EH (cell line): ENCODE measurements around the gene RIC3.
"Not testable (repeated sequence)": the region's sequence is repeated elsewhere in the genome, so short reads cannot be mapped to it uniquely, and the experiment has no call there.

Experiments used
- DNase-seq: peaks from one replicate; pipeline ENCODE4 v3.0.0-alpha.2; 2015; ENCODE audit warnings: low read depth

The RIC3 gene

DNA sequence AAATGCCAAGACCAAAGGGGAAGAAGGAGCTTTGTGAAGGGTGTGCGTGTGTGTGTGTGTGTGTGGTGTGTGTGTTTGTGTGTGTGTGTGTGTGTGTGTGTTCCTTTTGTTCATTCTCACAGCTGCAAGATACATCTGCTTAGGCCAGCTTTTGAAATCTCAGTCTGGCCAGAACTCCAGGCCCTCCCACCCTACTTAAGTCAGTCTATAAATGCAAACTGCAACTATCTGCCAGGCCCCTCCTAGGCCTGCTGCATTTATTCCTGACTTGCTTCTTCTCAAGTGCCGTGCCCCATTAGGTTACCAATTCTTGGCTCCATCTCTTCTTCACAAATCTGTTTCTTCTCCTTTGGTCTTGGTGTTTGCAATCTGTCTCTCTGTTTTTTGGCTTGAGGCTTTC is 21.6 kb upstream of the RIC3 start:
- no peak for DNase-seq

- DNase-seq = no peak
Observed at GRCh38 chr11:8186429-8186828, 17.6 kb upstream of the RIC3 start.

- no peak for DNase-seq
Observed at GRCh38 chr11:8183111-8183510, 14.3 kb upstream of the RIC3 start.

DNA sequence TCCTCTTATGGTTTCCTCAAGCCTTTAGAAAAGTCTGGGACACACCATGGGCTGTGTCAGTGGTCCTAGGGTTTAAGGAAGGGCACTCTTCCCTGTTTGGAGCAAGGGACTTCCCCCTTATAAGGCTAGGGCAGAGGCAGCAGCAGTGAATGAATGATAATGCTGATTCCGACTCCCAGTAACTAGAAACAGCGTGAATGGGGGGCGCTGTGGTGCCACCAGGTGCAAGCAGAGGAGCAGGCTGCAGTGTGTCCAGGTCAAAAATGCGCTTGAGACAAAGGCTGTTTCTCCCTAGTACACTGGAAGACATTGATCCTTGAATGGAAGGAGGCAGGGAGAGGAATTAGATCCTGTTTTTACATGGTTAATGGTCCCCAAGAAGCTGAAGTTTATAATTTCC is 11.6 kb upstream of the RIC3 start:
- no peak for DNase-seq

DNA sequence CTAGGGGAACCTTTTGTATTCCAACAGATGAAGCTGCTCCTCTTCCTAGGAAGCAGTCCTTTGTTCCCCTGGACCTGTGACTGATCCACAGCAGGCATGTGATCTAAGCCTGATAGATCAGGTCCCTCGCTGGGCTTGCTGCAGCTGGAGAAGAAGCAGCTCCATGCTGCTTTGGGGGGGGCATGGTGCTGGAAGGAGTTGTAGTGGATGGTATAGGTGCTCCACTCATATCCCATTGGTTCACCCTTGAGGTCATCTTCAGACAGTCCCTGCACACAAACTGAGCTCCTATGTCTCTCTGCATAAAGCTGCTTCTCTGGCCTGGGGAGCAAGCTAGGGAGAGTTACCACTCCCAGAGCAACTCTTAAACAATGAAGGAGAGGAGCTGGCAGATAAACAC is 9.5 kb upstream of the RIC3 start:
- no peak for DNase-seq

DNA sequence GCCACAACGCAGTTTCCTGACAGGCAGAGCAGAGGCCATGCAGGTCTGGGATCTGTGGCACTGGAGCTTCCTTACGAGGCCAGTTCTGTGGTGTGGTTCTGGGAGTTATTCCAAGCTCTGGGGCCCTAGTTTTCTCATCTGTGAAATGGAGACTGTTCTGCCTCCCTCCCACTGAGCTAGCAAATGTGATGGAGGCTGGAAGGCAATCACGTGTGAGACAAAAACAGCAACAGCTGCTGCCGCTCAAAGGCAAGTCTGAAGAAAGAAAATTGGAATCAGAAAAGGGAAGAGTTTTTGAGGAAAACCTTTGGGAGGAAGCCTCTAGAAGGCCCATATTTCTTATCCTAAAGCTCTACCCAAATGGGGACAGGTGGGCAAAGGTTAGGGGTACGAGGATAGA is 8.3 kb upstream of the RIC3 start:
- no peak for DNase-seq

- peak; percentile 9 for DNase-seq
Observed at GRCh38 chr11:8167796-8168195, 1.0 kb downstream of the RIC3 start.

DNA sequence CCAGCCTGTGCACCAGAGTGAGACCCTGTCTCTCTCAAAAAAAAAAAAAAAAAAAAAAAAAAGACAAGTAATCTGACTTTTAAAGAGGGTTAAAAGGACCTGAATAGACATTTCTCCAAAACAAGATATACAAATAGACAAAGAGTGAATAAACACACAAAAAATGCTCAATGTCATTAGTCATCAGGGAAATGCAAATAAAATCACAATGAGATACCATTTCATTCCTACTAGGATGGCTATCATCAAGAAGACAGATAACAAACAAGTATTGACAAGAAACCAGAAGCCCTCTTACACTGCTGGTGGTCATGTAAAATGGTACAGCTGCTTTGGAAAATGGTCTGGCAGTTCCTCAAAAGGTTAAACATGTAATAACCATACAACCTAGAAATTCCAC is 4.1 kb downstream of the RIC3 start:
- no peak for DNase-seq

- DNase-seq = not testable (repeated sequence)
Observed at GRCh38 chr11:8161627-8162304, 7.1 kb downstream of the RIC3 start.

- no peak for DNase-seq
Observed at GRCh38 chr11:8156877-8157276, 11.9 kb downstream of the RIC3 start.

DNA sequence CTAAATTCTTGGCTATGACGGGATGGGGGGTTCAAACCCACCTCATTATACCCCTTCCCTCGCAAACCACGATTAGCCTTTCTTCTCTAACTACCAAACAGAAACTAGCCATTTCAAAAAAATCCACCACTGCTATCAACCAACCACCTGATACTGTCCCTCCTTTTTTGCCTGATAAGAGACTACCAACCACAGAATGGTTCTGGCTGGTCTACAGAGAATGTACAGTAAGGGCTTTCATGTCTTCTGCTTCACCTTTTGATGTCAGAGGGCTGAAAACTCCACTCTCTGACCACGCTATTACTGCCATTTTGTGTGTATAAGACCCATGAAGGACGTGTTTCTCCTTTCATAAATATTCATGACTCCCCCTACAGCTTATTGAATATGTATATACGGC is 19.1 kb downstream of the RIC3 start:
- no peak for DNase-seq

GRCh38 chr11:8138526-8138925 is 30.3 kb downstream of the RIC3 start:
- no peak for DNase-seq

GRCh38 chr11:8127447-8127846 is 41.4 kb downstream of the RIC3 start:
- no peak for DNase-seq

DNA sequence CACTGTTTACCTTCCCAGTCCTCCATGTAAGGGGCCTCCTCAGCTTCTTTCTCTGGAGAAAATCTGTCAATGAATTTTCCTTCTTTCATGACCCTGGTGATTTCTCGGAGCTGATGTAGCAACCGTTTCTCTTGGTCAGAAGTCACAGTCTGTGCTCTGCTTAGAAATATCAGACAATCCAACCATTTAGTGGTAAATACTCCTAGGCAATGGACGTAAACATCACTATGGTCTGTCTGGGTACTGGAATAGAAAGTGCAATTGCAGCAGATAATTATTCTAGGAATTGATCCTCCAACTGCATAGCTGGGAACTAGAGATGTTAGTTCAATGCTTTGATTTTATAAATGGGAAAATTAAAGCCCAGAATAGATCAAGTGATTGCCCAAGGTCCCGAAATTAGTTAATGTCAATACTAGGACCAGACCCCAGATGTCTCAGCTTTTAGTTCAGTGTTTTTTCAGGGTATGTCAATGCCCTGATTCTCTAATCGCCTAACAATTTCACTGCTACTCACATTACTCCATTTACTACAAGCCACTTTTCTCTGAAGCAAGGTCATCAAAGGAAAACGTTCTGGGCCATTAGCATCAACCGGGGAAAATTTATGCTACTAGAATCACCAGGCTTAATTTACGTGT is 42.1 kb downstream of the RIC3 start:
- DNase-seq = no peak

DNA sequence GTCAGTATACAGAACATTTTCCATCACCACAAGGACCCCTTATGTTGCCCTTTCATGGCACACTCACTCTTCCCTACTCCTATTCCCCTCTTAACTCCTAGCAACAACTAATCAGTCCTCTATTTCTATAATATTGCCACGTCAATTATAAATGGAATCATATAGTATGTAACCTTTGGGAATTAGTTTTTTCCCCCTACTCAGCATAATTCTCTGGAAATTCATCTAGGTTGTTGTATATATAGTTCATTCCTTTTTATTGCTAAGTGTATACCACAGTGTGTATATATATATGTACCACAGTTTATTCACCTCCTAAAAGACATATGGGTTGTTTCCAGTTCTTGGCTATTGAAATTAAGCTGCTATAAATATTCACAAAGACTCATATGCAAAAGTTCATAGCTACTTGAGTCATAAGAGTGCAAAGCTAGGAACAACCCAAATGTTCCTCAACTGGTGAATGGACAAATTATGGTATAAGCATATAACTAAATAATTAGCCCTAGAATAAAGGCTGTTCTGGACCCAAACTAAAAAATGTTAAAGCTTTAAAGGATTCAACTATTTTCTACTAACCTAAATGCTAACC is 46.6 kb downstream of the RIC3 start:
- no peak for DNase-seq

GRCh38 chr11:8111636-8112035 is 57.2 kb downstream of the RIC3 start:
- DNase-seq = no peak

DNA sequence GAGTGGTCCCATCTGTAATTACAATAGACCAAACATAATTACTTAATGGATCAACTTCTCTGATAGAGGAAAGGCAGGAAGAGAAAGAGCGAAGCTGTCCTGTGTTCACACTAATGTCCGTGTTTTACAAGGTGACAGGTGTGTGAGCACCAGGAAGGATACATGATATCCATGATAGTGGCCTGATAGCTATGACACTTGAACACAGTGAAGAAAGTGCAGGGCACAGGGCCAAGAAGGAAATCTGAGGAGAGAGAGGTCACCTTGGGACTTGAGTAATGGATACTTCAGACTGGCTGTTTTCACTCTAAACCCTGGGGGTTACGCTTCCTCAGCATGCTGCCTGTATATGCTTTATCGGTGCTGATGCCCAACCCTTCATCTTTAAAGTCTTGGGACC is 58.4 kb downstream of the RIC3 start:
- DNase-seq = no peak

DNA sequence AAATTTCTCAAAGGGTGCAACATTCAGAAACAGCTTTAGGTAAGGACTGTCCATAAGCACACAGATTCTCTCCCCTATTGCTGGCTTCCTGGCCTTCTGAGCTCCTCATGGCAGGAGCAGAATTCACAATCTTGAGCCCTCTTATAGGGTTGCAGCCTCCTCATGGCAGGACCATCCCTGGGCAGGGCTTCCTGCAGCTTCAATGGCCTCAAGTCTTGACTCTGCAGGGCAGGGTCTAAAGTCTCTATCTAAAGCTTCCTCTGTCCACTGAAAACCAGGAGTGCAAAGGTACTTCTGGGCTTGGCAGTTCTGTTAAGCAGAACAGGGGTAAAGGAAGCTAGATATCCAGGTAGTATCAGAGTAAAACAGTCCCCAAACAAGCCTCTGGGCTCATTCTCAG is 59.1 kb downstream of the RIC3 start:
- no peak for DNase-seq

DNA sequence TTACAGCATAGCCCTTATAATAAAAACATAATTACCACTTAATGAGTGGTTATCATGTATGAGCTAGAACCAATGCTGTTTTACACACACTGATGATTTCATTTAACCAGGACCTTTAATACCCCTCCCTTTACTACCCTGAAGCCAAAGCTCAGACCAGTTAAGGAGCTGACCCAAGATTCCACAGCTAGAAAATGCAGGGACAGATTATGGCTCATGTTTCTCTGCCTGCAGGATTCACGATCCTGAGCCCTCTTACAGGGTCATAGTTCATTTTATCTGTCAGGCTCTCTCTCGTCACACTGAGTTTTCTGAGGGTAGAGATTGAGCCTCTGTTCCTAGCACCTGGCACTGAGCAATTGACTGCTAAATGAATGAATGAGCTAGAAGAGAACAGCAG is 60.4 kb downstream of the RIC3 start:
- DNase-seq = no peak

- DNase-seq = no peak
Observed at GRCh38 chr11:8107642-8108041, 61.2 kb downstream of the RIC3 start.

GRCh38 chr11:8106679-8107078 is 62.1 kb downstream of the RIC3 start:
- DNase-seq = no peak

DNA sequence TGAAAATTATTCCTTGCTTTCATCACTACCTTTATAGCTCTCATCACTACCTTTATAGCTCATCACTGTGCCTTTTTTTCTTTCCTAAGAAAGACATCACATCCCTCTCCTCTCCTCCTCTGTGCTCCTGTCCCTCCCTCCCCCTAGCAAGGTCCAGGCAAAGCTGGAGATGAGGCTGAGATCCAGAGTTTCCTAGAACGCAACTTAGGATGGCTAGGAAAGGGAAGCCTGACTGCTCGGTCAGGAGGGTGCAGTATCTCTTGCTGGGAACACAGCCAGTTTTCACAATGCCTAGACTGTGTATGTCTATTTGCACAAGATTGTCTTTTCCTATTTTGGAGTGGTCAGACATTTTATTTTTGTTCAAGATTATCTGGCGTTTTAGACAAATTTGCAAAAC is 63.2 kb downstream of the RIC3 start:
- DNase-seq = no peak

DNA sequence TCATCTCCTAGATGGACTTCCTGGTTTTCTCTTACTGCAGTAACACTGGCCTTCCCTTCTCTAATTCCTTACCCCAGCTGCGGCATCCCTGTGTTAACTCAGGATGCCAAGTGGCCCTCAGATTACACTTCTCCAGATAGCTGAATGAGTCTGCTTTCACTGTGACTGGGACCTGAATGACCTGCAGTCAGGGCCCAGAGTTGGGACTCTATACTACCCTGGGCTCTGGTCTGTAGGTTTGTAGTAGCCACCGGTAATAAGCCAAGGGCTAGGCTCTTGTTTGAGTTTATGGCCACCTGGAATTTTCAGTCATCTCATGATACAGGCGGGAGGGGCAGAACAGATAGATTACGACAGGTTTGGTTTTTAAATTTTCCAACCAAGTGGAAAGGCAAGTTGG is 63.7 kb downstream of the RIC3 start:
- DNase-seq = no peak

- no peak for DNase-seq
Observed at GRCh38 chr11:8103909-8104308, 64.9 kb downstream of the RIC3 start.
